ENCODE data around the gene HSPB3. TPM values are rescaled to one million over a fixed set of nuclear protein-coding genes. Genes with fewer than 3 reads are reported as not detected.

HSPB3 gene
- total and polyA plus RNA-seq, 3 donors from 2014 or later, result 2.8 to 4.5 (median 3.1) TPM

DNA sequence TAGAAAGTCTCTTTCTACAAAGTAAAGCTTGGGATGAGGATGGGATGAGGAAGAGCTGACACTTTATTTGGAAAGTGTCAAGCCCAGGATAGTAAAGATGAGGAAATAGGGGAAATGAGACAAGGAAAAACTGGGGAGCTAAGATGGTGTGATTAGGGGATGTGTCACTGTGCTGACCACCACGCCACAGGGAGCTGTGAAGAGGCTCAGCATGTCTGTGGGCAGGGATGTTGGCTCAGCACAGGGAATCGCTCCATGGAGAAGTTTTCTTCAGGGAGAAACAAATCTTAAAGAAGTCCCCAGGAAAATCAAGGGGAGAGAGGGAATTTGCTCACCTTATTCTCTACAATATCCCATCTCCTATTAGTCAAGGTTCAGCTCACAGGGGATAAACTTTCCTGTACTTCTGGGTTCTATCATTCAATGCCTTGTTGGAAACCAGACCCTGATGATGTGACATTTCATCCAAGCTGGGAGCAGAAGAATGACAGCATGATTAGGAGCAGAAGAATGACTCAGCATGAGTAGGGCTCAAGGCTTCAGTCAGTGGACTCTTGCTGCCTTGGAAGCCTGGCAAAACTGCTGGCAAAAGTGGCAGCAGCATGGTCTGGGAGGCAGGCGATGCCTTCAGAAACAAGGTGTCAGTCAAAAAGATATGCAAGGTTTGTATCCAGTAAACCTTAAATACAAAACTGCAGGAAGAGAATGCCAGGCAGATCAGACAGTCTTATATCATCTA is 4.9 kb downstream of the HSPB3 start:
- Histone ChIP-seq H3K36me3 (ENCODE audit: low read depth, missing control alignments) (no peaks in the 10 kb centered on the region), H3K27ac (no peak overlapping the region), H3K27me3 (no peaks in the 10 kb centered on the region), H3K9me3 (no peaks in the 10 kb centered on the region), H3K4me3 (no peak overlapping the region), H3K4me1 (peaks cover 21% of the 10 kb centered on the region)
- DNase-seq, result peak; percentile 23
- no peak for TF ChIP-seq POLR2A (IDR thresholded peaks at IDR 0.05)
- TF ChIP-seq, protein P1, sequence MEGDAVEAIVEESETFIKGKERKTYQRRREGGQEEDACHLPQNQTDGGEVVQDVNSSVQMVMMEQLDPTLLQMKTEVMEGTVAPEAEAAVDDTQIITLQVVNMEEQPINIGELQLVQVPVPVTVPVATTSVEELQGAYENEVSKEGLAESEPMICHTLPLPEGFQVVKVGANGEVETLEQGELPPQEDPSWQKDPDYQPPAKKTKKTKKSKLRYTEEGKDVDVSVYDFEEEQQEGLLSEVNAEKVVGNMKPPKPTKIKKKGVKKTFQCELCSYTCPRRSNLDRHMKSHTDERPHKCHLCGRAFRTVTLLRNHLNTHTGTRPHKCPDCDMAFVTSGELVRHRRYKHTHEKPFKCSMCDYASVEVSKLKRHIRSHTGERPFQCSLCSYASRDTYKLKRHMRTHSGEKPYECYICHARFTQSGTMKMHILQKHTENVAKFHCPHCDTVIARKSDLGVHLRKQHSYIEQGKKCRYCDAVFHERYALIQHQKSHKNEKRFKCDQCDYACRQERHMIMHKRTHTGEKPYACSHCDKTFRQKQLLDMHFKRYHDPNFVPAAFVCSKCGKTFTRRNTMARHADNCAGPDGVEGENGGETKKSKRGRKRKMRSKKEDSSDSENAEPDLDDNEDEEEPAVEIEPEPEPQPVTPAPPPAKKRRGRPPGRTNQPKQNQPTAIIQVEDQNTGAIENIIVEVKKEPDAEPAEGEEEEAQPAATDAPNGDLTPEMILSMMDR (IDR thresholded peaks at IDR 0.05), result no peak
- 84 to 94% methylated on average over 3 of the region's 3 CpGs for WGBS, 2 donors
- intact Hi-C loops (cut with DNase I; ENCODE audit: low total_unique reads), result no loop called here

DNA sequence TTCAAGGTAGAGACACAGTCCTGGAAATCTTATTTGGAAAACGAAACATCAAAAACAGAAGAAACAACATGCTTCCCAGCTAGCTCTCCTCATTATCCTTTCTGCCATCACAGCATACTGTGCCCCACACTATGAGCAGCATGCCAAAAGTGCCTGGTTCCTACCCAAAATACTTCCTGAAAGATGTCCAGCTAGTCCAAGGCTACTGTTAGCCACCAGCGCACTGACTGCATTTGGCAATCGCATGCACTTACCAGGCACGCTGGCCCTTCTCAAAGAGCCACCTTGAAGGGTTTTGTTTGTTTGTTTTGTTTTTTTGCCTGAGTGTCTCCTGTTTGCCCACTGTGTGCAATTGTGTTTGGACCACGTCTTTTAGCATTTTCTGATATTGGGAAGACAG is 6.8 kb downstream of the HSPB3 start:
- 52 to 65% methylated on average over 5 of the region's 5 CpGs for WGBS, 2 donors
- intact Hi-C loops (cut with DNase I; ENCODE audit: low total_unique reads), result no loop called here
- TF ChIP-seq, protein P1 (IDR thresholded peaks at IDR 0.05), result no peak
- no peak for TF ChIP-seq POLR2A (IDR thresholded peaks at IDR 0.05)
- peaks cover 10% of the 10 kb centered on the region for H3K4me1 ChIP-seq
- no peaks in the 10 kb centered on the region for H3K27me3 ChIP-seq
- no peaks in the 10 kb centered on the region for H3K36me3 ChIP-seq (ENCODE audit: low read depth, missing control alignments)
- DNase-seq, result peak; percentile 23
- no peak overlapping the region for H3K27ac ChIP-seq
- H3K4me3 ChIP-seq, result no peak overlapping the region
- no peaks in the 10 kb centered on the region for H3K9me3 ChIP-seq

DNA sequence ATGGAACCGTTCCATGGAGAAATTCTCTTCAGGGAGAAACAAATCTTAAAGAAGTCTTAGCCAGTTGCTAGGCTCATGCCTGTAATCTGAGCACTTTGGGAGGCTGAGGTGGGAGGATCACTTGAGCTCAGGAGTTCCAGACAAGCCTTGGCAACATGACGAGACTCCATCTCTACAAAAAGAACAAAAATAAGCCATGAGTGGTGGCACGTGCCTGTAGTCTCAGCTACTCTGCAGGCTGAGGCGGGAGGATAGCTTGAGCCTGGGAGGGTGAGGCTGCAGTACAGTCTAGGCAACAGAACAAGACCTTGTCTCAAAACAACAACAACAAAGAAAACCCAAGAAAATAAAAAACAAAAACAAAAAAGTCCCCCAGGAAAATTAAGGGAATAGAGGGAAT is 8.2 kb downstream of the HSPB3 start:
- TF ChIP-seq, protein P1 (IDR thresholded peaks at IDR 0.05), result no peak
- TF ChIP-seq POLR2A (IDR thresholded peaks at IDR 0.05), result no peak
- intact Hi-C loops (cut with DNase I; ENCODE audit: low total_unique reads), result no loop called here
- H3K4me1 ChIP-seq, result no peaks in the 10 kb centered on the region
- WGBS, 2 donors, result 57 to 66% methylated on average over 4 of the region's 4 CpGs
- no peaks in the 10 kb centered on the region for H3K27me3 ChIP-seq
- H3K9me3 ChIP-seq, result no peaks in the 10 kb centered on the region
- no peak overlapping the region for H3K4me3 ChIP-seq
- no peaks in the 10 kb centered on the region for H3K36me3 ChIP-seq (ENCODE audit: low read depth, missing control alignments)
- H3K27ac ChIP-seq, result no peak overlapping the region
- DNase-seq, result peak; percentile 76

DNA sequence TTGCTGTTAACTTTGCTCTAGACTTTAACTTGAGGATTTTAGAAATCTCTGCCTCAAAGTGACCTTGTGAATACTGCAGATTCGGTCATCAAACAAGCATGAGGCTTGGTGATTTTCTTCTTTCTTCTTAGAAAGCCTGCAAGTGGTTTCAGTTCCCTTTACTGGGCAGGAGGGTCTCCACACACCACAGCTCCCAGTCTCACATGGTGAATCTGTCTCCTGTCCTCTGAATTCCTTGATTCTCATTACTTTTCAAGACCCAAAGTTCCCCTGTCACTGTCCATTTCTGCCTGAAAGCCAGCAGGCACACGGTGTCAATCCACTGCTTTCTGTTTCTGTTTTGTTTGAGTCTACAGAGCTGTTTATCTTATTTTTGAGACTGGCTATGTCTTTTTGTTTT is 14.1 kb downstream of the HSPB3 start:
- Histone ChIP-seq H3K36me3 (ENCODE audit: low read depth, missing control alignments) (no peaks in the 10 kb centered on the region), H3K4me1 (peaks cover 10% of the 10 kb centered on the region), H3K9me3 (no peaks in the 10 kb centered on the region), H3K27me3 (no peaks in the 10 kb centered on the region), H3K4me3 (no peak overlapping the region), H3K27ac (peak overlapping the region in 1 of 2 donors; percentile 12)
- intact Hi-C loops (cut with DNase I; ENCODE audit: low total_unique reads), result no loop called here
- WGBS, 2 donors, result 10 to 28% methylated on average over 2 of the region's 2 CpGs
- TF ChIP-seq, protein P1 (IDR thresholded peaks at IDR 0.05), result no peak
- no peak for TF ChIP-seq POLR2A (IDR thresholded peaks at IDR 0.05)
- no peak for DNase-seq

DNA sequence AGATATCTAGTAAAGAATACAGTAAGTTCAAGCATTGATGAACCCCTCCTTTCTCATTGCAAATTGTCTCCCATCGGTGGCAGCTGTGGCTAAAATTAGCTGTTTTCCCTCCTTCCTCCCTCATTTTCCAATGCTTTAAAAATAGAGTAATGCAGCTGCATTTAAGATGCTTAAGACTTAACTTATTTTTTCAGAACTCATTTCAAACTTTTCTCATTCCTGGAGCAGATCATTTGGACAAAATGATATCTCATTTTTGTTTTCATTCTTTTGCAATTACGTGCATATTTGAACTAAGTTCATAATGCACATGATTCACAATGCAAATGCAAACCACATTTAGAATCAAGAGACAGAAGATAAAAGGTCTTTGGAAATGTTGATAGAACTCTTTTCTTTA is 14.6 kb downstream of the HSPB3 start:
- WGBS, 2 donors, result 36 to 43% methylated on average over 2 of the region's 2 CpGs
- H3K27ac ChIP-seq, result no peak overlapping the region
- no peak for DNase-seq
- H3K4me3 ChIP-seq, result no peak overlapping the region
- TF ChIP-seq POLR2A (IDR thresholded peaks at IDR 0.05), result no peak
- TF ChIP-seq, protein P1 (IDR thresholded peaks at IDR 0.05), result no peak
- H3K9me3 ChIP-seq, result no peaks in the 10 kb centered on the region
- H3K27me3 ChIP-seq, result no peaks in the 10 kb centered on the region
- intact Hi-C loops (cut with DNase I; ENCODE audit: low total_unique reads), result no loop called here
- H3K4me1 ChIP-seq, result peaks cover 10% of the 10 kb centered on the region
- no peaks in the 10 kb centered on the region for H3K36me3 ChIP-seq (ENCODE audit: low read depth, missing control alignments)

All from testis (tissue), 3 donors.